Sigmoid colon (tissue), 7 donors: ENCODE measurements around the gene FAM174B. TPM values are rescaled to one million over a fixed set of nuclear protein-coding genes. Genes with fewer than 3 reads are reported as not detected.

Experiments
- DNase-seq: peaks from one replicate; pipeline ENCODE4 v3.0.0-alpha.2; 2019
- H3K27ac ChIP-seq, 4 donors: fragments of 200-600 bp; sonication (generic); one replicate each; pipeline ENCODE4 v1.5.1; 2016 to 2019; ENCODE audit warnings: mild to moderate bottlenecking in 1 of 4
- H3K27me3 ChIP-seq, 3 donors: fragments of 200-600 bp; sonication (generic); one replicate each; pipeline ENCODE4 v1.5.1; 2019; ENCODE audit warnings: mild to moderate bottlenecking in 1 of 3
- H3K36me3 ChIP-seq, 4 donors: fragments of 200-600 bp; sonication (generic); one replicate each; pipeline ENCODE4 v1.5.1; 2016 to 2019
- H3K4me1 ChIP-seq, 4 donors: fragments of 200-600 bp; sonication (generic); one replicate each; pipeline ENCODE4 v1.5.1; 2017 to 2019
- H3K4me3 ChIP-seq, 4 donors: fragments of 200-600 bp; sonication (generic); one replicate each; pipeline ENCODE4 v1.5.1; 2017 to 2019; ENCODE audit warnings: mild to moderate bottlenecking in 2 of 4, moderate library complexity in 1 of 4
- H3K9me3 ChIP-seq, 4 donors: fragments of 200-600 bp in 3 of 4; sonication (generic) in 3 of 4; one replicate each; pipeline versions ENCODE4 v1.5.1 to v1.6.1; 2013 to 2019
- CTCF ChIP-seq, 4 experiments: fragments of 450-650 bp in 3 of 4; fragments of 200-600 bp in 1 of 4; IDR thresholded peaks; one replicate each; pipeline ENCODE4 v1.5.1; 2016 to 2019; ENCODE audit warnings: antibody characterized with exemption in 4 of 4, mild to moderate bottlenecking in 3 of 4, moderate library complexity in 2 of 4
- EP300 ChIP-seq, 4 donors: sonication (generic); formaldehyde crosslinking; IDR thresholded peaks; one replicate each; pipeline ENCODE4 v1.6.1; 2017; ENCODE audit warnings: antibody characterized with exemption in 4 of 4
- POLR2A ChIP-seq, 2 donors: fragments of 450-650 bp; IDR thresholded peaks; one replicate each; pipeline ENCODE4 v1.6.1; 2016; ENCODE audit warnings: antibody characterized with exemption in 2 of 2, mild to moderate bottlenecking in 2 of 2, moderate library complexity in 2 of 2
- POLR2AphosphoS5 ChIP-seq, 4 donors: sonication (generic); formaldehyde crosslinking; IDR thresholded peaks; one replicate each; pipeline ENCODE4 v1.6.1; 2017; ENCODE audit warnings: antibody characterized with exemption in 4 of 4
- WGBS, 2 donors: extraction: QIAGEN DNeasy Blood & Tissue Kit; methylation state at CpG; one replicate each; pipeline ENCODE4 v1.1.7; 2013; 5-methylcytosine and 5-hydroxymethylcytosine counted together
- intact Hi-C: fragments of 100-400 bp; cut with DNase I; formaldehyde crosslinking; loops from one replicate; pipeline ENCODE4 v1.15.1; 2023
- polyA plus RNA-seq, 3 donors: library from polyadenylated mRNA; stranded (reverse); fragments of 200-250 nt; gene quantifications; one replicate each; pipeline ENCODE4 v1.2.3, GENCODE V29; 2013
- total RNA-seq, 4 donors: library from RNA; depleted of rRNA; stranded (reverse); fragments of >200 nt; gene quantifications; one replicate each; pipeline ENCODE4 v1.1.0, GENCODE V29; 2016
- donor health status: healthy with polysubstance abuse.
- donor health status: Bipolar disorder and iron deficiency.
- donor health status: healthy.

Gene FAM174B
- total and polyA plus RNA-seq, 7 donors = 5.3 to 38.9 (median 8.1) TPM

- TF ChIP-seq CTCF (IDR thresholded peaks at IDR 0.05) = no peak
- no peak for TF ChIP-seq EP300 (IDR thresholded peaks at IDR 0.05)
- no peak for TF ChIP-seq POLR2AphosphoS5 (IDR thresholded peaks at IDR 0.05)
- no peak for TF ChIP-seq POLR2A (IDR thresholded peaks at IDR 0.05)
- intact Hi-C loops = no loop called here
- Histone ChIP-seq H3K27me3 (no peaks in the 10 kb centered on the region), H3K4me1 (peaks cover 0 to 6% (median 0%) of the 10 kb centered on the region in 4 donors), H3K4me3 (no peak overlapping the region), H3K36me3 (no peaks in the 10 kb centered on the region), H3K27ac (no peak overlapping the region), H3K9me3 (no peaks in the 10 kb centered on the region)
- 94 to 97% methylated on average over 2 of the region's 2 CpGs for WGBS, 2 donors
- DNase-seq = no peak
These were observed 21.0 kb upstream of the FAM174B start for GRCh38 chr15:92676561-92676960.

GRCh38 chr15:92675485-92675884 is 19.9 kb upstream of the FAM174B start:
- no peak overlapping the region for H3K4me3 ChIP-seq
- H3K27me3 ChIP-seq = no peaks in the 10 kb centered on the region
- DNase-seq = no peak
- 93 to 94% methylated on average over 4 of the region's 4 CpGs for WGBS, 2 donors
- TF ChIP-seq POLR2A (IDR thresholded peaks at IDR 0.05) = no peak
- no peak for TF ChIP-seq CTCF (IDR thresholded peaks at IDR 0.05)
- TF ChIP-seq POLR2AphosphoS5 (IDR thresholded peaks at IDR 0.05) = no peak
- no peak for TF ChIP-seq EP300 (IDR thresholded peaks at IDR 0.05)
- H3K27ac ChIP-seq = no peak overlapping the region
- intact Hi-C loops = no loop called here
- no peaks in the 10 kb centered on the region for H3K4me1 ChIP-seq
- no peaks in the 10 kb centered on the region for H3K9me3 ChIP-seq
- no peaks in the 10 kb centered on the region for H3K36me3 ChIP-seq

- TF ChIP-seq EP300 (IDR thresholded peaks at IDR 0.05) (no peak), CTCF (IDR thresholded peaks at IDR 0.05) (no peak), POLR2A (IDR thresholded peaks at IDR 0.05) (no peak), POLR2AphosphoS5 (IDR thresholded peaks at IDR 0.05) (no peak)
- no peaks in the 10 kb centered on the region for H3K4me1 ChIP-seq
- no peaks in the 10 kb centered on the region for H3K36me3 ChIP-seq
- intact Hi-C loops = no loop called here
- no peaks in the 10 kb centered on the region for H3K9me3 ChIP-seq
- WGBS, 2 donors = 85 to 95% methylated on average over 6 of the region's 6 CpGs
- no peak overlapping the region for H3K27ac ChIP-seq
- no peaks in the 10 kb centered on the region for H3K27me3 ChIP-seq
- no peak for DNase-seq
- no peak overlapping the region for H3K4me3 ChIP-seq
These were observed 18.8 kb upstream of the FAM174B start for GRCh38 chr15:92674347-92674746.

- WGBS, 2 donors = 67 to 69% methylated on average over 6 of the region's 6 CpGs
- TF ChIP-seq EP300 (IDR thresholded peaks at IDR 0.05) (no peak), POLR2AphosphoS5 (IDR thresholded peaks at IDR 0.05) (no peak), POLR2A (IDR thresholded peaks at IDR 0.05) (no peak), CTCF (IDR thresholded peaks at IDR 0.05) (no peak)
- no peak for DNase-seq
These were observed 16.5 kb upstream of the FAM174B start for GRCh38 chr15:92672102-92672501.

GRCh38 chr15:92671406-92671805 is 15.8 kb upstream of the FAM174B start:
- TF ChIP-seq EP300 (IDR thresholded peaks at IDR 0.05) = no peak
- TF ChIP-seq CTCF (IDR thresholded peaks at IDR 0.05) = no peak
- no peak for TF ChIP-seq POLR2A (IDR thresholded peaks at IDR 0.05)
- TF ChIP-seq POLR2AphosphoS5 (IDR thresholded peaks at IDR 0.05) = no peak
- Histone ChIP-seq H3K27ac (no peak overlapping the region), H3K9me3 (no peaks in the 10 kb centered on the region), H3K4me1 (peaks cover 0 to 19% (median 16%) of the 10 kb centered on the region in 4 donors), H3K4me3 (no peak overlapping the region), H3K36me3 (no peaks in the 10 kb centered on the region), H3K27me3 (no peaks in the 10 kb centered on the region)
- intact Hi-C loops = no loop called here
- no peak for DNase-seq
- WGBS, 2 donors = 88 to 90% methylated on average over 3 of the region's 3 CpGs

More at GRCh38 chr15:92672102-92672501, 16.5 kb upstream of the FAM174B start:
- H3K36me3 ChIP-seq = no peaks in the 10 kb centered on the region
- intact Hi-C loops = no loop called here
- H3K4me3 ChIP-seq = no peak overlapping the region
- H3K27me3 ChIP-seq = no peaks in the 10 kb centered on the region
- no peaks in the 10 kb centered on the region for H3K9me3 ChIP-seq
- H3K27ac ChIP-seq = no peak overlapping the region
- peaks cover 0 to 12% (median 9%) of the 10 kb centered on the region in 4 donors for H3K4me1 ChIP-seq
